Uterus (tissue), 2 donors: ENCODE results near the gene PRSS38.

Source experiments
- POLR2A ChIP-seq, 2 donors: fragments of 450-650 bp; IDR thresholded peaks; one replicate each; pipeline ENCODE4 v1.6.1; 2016; ENCODE audit warnings: antibody characterized with exemption in 2 of 2, mild to moderate bottlenecking in 1 of 2, moderate library complexity in 1 of 2
- TF ChIP-seq, protein P1 (sequence below), 4 experiments: fragments of 200-600 bp in 2 of 4; fragments of 450-650 bp in 2 of 4; sonication (generic) in 2 of 4; IDR thresholded peaks; one replicate each; pipeline ENCODE4 v1.5.1; 2016 to 2019; ENCODE audit warnings: antibody characterized with exemption in 4 of 4, mild to moderate bottlenecking in 2 of 4, moderate library complexity in 1 of 4

GRCh38 chr1:227773558-227773957, 41.9 kb upstream of the PRSS38 start:
- TF ChIP-seq, protein P1, sequence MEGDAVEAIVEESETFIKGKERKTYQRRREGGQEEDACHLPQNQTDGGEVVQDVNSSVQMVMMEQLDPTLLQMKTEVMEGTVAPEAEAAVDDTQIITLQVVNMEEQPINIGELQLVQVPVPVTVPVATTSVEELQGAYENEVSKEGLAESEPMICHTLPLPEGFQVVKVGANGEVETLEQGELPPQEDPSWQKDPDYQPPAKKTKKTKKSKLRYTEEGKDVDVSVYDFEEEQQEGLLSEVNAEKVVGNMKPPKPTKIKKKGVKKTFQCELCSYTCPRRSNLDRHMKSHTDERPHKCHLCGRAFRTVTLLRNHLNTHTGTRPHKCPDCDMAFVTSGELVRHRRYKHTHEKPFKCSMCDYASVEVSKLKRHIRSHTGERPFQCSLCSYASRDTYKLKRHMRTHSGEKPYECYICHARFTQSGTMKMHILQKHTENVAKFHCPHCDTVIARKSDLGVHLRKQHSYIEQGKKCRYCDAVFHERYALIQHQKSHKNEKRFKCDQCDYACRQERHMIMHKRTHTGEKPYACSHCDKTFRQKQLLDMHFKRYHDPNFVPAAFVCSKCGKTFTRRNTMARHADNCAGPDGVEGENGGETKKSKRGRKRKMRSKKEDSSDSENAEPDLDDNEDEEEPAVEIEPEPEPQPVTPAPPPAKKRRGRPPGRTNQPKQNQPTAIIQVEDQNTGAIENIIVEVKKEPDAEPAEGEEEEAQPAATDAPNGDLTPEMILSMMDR (IDR thresholded peaks at IDR 0.05): no peak
- no peak for TF ChIP-seq POLR2A (IDR thresholded peaks at IDR 0.05)
